Measurements from ENCODE around the gene SBF1. TPM values are rescaled to one million over a fixed set of nuclear protein-coding genes. Genes with fewer than 3 reads are reported as not detected.

SBF1 gene
- total RNA-seq, 2 experiments from 2014 or later, result 126 to 130 TPM

DNA sequence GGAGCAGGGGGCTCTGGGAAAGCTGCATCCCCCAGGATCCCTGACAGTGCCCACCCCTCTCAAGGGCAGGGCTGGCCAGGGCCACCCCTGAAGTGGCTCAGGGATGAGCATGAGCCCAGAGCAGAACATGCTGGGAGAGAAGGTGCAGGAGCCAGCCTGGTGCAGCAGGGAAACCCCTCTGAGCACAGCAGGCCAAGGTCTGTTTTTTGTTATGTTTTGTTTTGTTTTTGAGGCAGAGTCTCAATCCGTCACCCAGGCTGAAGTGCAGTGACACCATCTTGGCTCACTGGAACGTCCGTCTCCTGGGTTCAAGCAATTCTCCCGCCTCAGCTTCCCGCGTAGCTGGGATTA, 792 bp upstream of the SBF1 start:
- ChIA-PET CTCF (no interaction called here), POLR2A (no interaction called here)

DNA sequence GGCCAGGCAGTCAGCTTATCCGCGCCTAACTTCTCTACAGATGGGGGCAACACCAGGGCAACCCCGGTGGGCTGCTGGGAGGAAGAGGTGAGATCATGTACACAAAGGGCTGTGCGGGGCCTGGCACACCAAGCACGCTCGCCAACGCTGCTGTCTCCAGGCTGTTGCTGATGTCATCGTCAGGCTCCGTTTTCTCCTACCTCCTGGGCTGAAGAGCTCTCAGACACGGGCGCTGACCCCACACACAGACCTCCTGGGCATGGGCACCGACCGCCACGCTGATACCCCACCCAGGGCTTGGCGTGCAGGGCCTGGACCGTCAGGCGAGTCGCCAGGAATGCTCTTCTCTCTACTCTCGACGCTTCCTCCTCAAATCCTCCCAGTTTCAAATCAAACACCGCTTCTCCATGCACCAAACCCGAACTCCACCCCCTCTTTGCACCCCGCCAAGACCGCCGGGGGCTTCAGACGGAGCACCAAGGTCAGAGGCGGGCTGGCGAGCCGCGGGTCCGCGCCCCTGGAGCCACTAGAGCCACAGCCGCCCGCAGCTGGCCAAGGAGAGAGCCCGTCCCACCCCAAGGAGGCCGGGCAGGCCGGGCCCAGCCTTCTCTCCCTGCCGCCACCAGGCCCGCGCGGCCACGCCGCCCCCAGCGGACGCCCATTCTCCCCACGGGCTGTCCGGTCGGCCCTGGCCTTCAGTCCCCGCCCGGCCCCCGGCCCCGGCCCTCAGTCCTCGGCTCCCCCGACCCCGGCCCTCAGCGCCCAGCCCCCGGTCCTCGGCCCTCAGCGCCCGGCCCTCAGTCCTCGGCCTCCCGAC, 772 bp downstream of the SBF1 start:
- ChIA-PET POLR2A (interaction anchor here (0.5 to 1.1 kb wide), 3 partner anchors 34 to 95 kb away, joined by 3 to 5 read pairs (median 4); partner anchors contain the start of genes LMF2, NCAPH2 and SCO2), CTCF (interaction anchor here (0.7 to 2.7 kb wide), 8 partner anchors 15 to 198 kb away, joined by 3 to 12 read pairs (median 4); no protein-coding TSS in a partner anchor)

DNA sequence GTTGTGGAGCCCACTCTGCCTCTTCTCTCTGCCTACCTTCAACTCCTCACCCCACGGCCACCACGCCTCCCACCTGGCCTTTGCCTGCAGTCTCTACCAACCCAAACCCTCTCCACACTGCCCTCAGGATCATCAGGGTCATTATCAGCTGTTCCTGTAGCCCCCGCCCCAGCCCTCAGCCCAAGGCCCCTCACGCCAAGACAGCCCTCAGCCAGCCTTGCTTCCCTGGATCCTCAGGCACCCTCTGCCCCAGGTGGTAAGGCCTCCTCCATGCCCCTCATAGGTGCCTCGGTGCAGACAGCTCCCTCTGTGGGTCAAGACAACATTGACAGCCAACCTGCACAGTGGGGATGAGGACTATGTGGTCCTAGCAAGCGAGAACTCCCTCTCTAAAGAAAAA, 1.7 kb downstream of the SBF1 start:
- POLR2A ChIA-PET, result interaction anchor here (0.6 to 1.1 kb wide), 3 partner anchors 40 to 124 kb away, joined by 4 to 6 read pairs (median 5); partner anchors contain the start of gene SCO2
- CTCF ChIA-PET, result interaction anchor here (0.5 to 2.7 kb wide), 8 partner anchors 9 to 94 kb away, joined by 3 to 12 read pairs (median 6); no protein-coding TSS in a partner anchor

DNA sequence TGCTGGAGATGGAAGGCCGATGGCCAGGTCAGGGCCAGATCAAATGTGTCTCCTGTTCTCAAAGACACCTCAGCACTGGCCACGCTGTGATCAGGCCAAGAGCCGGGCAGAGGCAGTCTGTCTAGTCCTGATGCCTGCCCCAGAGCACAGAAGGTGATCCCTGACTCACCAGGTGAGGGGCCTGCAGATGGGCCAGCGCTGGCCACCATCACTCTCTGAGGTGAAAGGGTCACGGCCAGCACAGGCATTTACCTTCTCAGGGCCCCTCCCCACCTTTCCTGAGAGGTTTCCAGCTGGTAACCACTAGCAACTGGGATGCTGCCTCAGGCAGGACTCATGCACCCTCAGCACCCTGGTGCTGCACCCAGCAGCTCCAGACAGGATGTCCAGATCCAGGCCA, 2.9 kb downstream of the SBF1 start:
- CTCF ChIA-PET, result interaction anchor here (2.4 to 2.7 kb wide), 2 partner anchors 16 to 19 kb away, joined by 8 to 12 read pairs; no protein-coding TSS in a partner anchor
- POLR2A ChIA-PET, result no interaction called here

DNA sequence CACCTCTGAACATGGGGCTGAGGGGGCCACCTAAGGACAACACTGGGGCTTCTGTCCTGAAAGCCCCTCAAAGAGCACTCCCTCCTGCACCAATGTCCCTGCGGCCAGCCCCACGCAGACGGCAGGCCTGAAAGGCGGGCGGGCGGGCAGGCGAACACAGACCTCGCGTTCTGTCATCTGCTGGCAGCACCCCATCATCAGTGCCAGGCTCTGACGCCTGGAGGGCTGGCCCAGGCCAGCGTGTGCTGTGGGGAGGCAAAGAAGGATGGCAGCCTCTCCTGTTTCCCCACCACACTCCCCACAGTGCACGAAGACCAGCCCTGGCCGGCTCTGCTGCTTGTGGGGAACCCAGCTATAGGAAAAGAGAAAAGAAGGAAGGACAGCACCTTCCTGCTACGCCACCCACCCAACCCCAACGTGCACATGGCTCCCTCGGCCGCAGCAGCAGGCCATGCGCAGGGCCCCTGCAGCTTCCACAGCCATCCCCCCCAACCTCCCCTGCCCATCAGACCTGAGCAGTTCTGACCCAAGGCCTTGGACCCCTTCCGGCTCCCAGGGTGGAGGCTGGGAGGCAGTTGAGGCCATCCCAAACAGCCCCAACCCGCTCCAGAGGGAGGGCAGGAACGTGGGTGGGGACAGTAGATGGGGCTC, 3.5 kb downstream of the SBF1 start:
- CTCF ChIA-PET, result interaction anchor here (1.5 to 2.7 kb wide), 4 partner anchors 15 to 150 kb away, joined by 3 to 12 read pairs (median 6); no protein-coding TSS in a partner anchor
- POLR2A ChIA-PET, result interaction anchor here (1.4 to 2.2 kb wide), 2 partner anchors 37 to 55 kb away, joined by 3 to 9 read pairs; no protein-coding TSS in a partner anchor

DNA sequence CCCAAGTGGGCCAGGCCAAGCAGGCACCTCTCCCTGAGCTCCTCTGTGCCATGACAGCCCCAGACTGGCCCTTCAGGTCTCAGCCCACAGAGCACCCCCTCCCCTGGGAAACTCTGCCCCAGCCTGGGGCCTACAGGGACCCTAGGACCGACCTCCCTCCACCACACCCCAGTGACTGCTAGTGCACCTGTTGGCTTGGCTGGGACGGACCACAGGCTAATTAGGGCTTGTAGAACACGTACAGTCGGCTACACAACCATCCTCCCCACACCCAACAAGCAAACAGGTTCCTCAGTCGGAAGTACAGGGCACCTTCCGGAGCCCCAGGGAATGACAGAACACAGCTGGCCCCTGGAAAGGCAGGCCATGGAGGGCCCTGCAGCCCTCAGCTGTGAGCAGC, 4.3 kb downstream of the SBF1 start:
- CTCF ChIA-PET, result interaction anchor here (0.7 to 1.5 kb wide), 7 partner anchors 8 to 150 kb away, joined by 3 to 5 read pairs (median 3); partner anchors contain the start of genes LMF2 and SCO2
- POLR2A ChIA-PET, result interaction anchor here (0.5 to 2.2 kb wide), 7 partner anchors 10 to 122 kb away, joined by 3 to 11 read pairs (median 3); partner anchors contain the start of genes LMF2 and NCAPH2

DNA sequence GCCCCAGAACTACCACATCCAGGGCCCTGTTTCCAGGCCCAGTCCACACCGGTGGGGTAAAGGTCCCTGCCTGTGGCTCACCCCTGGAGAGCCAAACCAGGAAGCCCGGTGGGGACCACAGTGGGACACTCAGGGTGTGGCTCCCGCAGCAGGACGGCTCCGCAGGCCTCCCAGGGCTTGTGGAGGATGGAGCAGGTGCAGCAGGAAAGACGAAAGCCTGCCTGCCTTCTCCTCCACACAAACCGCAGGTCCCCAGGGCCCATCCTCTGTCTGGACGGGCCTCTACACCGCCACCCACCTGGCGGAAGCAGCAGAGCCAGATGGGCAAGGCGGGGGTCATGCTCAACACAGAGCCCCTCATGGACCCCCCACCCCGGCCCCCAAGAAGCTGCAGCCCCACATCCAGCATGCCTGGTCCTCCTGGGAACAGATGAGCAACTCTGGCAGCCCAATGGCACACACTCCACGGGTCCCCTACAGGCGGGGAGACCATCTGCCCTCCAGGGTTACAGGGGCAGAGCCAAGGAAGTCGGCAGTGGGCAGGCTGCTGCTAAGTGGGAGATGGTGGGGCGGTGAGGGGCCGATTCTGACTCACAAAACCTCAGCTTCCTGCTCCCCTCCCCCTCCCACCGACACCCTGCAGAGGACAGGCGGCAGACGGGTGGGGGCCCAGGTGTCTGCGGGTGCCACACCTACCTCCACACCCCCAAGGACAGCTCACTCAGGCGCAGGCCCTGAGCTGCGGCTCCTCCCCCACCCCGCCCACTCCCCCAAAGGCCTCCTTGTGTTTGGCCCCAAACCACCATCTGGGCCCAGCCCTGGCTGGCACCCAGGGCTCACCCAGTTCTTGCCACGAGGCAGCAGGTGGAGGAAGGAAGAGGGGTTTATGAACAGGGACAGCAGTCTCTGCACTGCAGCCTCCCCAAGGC, 5.2 kb downstream of the SBF1 start:
- CTCF ChIA-PET, result interaction anchor here (0.7 to 1.5 kb wide), 10 partner anchors 9 to 225 kb away, joined by 3 to 5 read pairs (median 3); partner anchors contain the start of genes LMF2, SCO2 and TYMP
- POLR2A ChIA-PET, result interaction anchor here (0.5 to 2.2 kb wide), 8 partner anchors 11 to 56 kb away, joined by 3 to 9 read pairs (median 3); partner anchors contain the start of genes LMF2 and NCAPH2

DNA sequence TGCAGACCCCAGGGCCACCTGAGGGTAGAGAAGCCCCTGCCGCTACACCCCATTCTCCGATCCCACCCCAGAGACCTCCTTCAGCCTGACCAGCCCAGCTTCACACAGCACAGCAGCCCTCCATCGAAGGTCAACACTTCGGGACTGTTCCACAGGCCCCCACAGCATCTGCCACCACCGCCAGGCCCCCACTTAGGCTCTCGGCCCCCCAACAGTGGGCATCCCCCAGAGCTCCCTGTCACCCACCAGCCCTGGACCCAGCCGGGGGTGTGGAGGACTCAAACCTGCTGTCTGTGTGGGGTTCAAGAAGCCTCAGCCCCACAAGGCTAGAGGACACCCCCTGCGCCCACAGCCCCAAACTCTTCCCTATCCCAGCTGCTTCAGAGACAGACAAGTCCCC, 6.2 kb downstream of the SBF1 start:
- CTCF ChIA-PET, result interaction anchor here (0.9 kb wide), 2 partner anchors 16 to 61 kb away, joined by 3 to 4 read pairs; partner anchors contain the start of gene TYMP

DNA sequence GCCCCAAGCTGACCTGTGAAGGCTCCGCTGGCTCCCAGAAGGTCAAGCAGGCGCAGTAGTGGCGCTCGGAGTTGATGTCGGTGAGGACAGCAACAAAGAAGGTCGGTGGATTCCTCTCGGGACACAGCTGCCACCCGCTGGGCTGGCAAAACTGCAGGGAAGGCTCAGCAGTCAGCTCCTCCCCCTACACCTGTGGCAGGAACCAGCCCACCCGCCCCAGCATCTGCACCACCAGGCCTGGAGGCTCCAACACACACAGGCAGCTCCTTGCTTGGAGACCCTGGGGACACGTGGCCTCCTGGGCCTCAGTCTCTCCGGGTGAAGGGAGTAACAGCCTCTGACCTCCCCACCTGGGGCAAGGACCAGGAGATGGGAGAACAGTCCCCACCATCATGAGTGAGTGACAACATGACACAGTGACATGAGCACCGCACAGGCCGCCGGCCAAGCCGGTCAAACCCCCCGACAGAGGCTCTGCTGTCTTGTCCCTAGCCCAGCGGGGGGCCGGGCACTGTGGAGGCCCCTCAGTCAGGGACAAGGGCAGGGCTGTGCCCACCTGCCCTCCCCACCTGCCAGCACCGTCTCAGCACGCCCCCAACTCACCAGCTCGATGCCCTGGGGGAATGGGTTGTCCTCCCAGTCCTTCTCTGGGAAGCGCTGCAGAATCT, 6.9 kb downstream of the SBF1 start:
- POLR2A ChIA-PET, result interaction anchor here (0.6 to 1.0 kb wide), 3 partner anchors 40 to 225 kb away, joined by 3 read pairs; partner anchors contain the start of genes LMF2, NCAPH2 and SCO2
- CTCF ChIA-PET, result interaction anchor here (0.7 kb wide), 1 partner anchor 23 kb away, joined by 4 read pairs; no protein-coding TSS in a partner anchor

More for the DNA sequence above, 6.2 kb downstream of the SBF1 start:
- POLR2A ChIA-PET, result interaction anchor here (0.7 to 1.0 kb wide), 2 partner anchors 31 to 39 kb away, joined by 3 read pairs; partner anchors contain the start of genes LMF2 and NCAPH2

DNA sequence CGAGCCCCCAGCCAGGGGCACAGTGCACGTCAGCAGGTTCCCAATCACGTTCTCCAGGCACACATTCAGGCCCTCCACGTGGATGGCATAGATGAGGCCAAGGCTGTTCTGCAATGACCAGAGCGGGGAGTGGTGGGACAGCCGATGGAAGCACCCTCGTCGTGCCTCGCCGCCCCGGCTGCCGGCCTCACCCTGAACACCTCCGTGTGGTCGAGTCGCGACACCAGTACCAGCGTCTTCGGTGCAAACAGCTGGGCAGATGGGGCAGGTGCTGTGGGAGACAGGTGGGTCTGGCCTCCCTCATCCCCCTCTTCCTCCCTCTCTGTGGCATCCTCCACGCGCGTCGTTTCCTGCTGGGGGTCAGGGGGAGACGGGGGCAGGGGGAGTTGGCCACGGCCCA, 7.5 kb downstream of the SBF1 start:
- ChIA-PET CTCF (interaction anchor here (0.7 to 1.7 kb wide), 2 partner anchors 10 to 22 kb away, joined by 4 to 8 read pairs; no protein-coding TSS in a partner anchor), POLR2A (interaction anchor here (1.0 kb wide), 1 partner anchor 58 kb away, joined by 3 read pairs; the partner anchor contains the start of gene SCO2)

DNA sequence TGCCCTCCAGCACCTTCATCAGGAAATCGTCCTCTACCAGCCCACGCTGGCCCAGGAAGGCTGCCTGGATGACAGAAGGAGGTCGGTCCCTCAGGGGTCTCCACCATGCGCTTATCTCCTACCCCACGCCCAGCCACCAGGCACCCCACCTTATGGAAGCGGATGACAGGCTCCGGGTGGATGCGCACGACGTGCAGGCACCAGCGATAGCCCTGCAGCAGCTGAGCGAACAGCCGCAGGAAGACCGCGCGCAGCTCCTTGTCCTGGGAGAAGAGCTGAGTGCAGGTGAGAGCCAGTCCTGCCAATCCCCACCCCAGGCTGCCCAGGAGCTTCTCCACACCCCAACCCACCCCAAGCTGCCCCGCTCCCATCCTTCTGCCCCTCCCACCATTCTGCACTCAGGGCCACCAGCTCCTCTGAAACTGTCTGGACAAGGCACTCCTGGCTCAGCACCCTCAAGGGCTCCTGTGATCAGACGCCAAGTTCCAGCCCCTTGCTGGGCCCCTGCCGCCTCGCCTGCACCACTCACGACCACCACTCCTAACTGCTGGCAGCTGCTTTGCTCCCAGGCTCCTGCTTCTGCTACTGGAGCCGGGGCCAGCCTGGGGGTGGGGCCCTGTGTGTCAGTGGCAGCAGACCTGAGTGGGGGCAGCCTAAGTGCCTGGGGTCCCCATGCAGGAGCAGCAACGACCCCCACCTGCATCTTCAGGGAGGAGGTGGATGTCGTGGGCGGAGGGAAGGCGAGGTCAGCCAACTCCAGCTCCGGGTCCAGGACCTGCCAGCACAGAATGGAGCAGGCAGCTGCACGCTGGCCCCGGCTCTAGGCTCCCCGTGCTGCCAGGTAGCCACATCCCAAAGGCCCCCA, 9.5 kb downstream of the SBF1 start:
- ChIA-PET POLR2A (no interaction called here), CTCF (interaction anchor here (0.5 to 0.6 kb wide), 2 partner anchors 31 to 61 kb away, joined by 3 read pairs; no protein-coding TSS in a partner anchor)

DNA sequence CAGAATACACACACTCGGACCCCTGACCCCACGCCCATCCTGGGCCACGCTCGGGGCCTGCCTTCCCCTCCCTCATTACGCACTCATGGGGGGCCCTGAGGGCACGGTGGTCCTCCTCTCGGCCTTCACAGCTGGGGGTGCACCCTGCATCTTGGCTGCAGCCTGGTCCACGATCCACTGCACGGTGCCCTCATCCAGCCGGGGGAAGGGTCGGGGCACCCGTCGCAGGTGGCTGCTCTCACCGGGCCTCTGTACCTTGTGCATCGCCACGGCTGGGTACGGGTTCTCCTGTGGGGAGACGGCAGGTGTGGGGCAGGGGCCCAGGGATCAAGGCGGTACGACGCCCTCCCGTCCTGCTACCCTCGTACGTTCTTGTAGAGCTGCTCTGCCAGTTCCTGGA, 10.4 kb downstream of the SBF1 start:
- CTCF ChIA-PET, result no interaction called here
- POLR2A ChIA-PET, result no interaction called here

DNA sequence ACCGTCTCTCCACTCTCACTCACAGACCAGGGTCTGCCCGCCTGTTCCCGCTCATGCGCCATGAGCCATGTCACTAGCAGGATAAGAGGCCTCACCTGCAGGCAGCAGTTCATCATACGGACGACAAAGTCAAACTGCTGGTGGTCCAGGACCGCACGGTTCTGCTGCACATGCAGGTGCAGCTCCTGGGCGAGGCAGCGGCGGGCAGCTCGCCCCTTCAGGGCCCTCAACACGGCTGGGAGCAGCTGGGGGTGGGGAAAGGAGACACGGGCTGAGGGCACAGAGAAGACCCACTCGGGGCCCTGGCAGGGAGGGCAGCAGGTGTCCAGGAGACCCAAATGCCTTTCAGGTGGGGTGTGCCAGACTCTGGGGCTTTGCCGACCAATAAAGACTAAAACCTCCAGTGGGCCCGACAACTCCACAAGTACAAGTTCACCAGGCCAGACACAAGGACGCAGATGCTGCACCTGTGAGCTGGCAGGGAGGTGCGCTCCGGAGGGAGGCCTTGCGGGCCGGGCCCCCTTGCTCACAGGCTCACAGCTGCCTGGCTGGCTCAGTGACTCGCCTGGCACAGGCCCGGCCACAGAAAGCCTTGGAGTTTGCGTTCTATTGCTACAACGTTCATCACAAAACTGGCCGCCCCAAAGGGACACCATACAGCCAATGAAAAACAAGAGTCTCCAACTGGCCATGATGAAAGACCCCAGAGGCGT, 11.5 kb downstream of the SBF1 start:
- ChIA-PET POLR2A (interaction anchor here (0.6 kb wide), 1 partner anchor 25 kb away, joined by 3 read pairs; no protein-coding TSS in a partner anchor), CTCF (no interaction called here)

DNA sequence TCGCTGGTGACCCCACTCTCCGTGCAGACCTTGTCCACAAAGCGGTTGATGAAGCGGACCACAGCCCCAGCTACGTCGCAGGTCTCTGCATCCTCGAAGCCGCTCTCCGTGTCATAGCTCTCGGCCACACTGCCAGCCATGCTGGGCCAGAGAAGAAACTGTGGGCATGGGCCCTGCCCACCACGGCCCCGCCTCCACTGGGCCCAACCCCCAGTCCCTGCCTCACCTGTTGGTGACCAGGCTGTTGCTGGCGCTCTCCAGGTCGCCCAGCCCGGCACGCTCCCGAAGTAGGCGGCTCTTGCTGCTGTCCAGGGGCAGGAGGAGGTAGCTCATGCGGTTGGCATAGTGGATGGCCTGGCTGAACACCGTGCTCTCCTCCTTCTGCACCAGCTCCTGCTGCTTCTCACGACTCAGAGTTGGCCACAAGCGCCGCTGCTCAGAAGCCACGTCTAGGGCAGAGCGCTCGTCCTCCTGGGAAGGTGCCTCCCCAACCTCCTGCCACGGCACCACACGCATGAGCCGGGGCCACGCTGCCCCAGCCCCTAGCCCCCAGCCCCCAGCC, 12.8 kb downstream of the SBF1 start:
- CTCF ChIA-PET, result no interaction called here
- POLR2A ChIA-PET, result no interaction called here

DNA sequence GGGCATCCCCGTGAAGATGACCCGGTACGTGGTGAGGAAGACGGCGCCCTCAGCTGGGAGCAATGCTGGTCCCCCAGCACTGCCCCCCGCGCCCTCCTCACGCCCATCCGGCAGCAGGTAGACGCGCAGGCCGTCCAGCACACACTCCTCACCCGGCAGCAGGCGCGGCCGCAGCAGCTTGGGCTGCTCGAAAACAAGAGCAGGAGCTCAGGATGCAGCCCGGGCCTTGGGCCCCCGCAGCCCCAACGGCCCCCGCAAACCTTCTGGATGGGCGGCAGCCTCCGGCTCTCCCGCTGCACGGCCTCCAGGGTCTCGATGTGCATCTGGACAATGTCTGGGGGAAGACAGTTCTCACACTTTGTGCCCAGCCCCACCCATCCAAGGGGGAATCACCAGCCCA, 13.3 kb downstream of the SBF1 start:
- POLR2A ChIA-PET, result no interaction called here
- CTCF ChIA-PET, result no interaction called here

DNA sequence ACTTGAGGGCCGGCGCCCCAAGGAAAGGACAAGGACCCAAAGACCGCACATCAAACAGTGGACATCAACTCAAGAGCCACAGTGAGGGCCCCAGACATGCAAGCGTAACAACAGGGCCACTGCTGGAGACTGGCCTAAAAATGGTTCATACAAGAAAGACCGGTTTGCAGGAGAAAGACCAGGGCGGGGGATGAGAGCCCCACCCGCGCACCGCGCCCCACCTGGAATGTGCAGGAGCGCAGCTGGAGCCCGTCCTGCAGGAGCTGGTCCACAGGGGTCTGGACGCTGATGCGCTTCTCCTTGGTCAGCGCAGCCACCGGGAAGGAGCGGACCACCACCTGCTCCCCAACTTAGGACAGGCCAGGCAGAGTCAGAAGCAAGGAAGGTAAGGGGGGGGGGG, 13.9 kb downstream of the SBF1 start:
- CTCF ChIA-PET, result no interaction called here
- POLR2A ChIA-PET, result no interaction called here

All from activated CD8-positive, alpha-beta memory T cell treated with anti-CD3 and anti-CD28 coated beads for 36 hours (primary cell).